GM18858 (cell line): Measurements from ENCODE around the gene DDX28.

Source experiments
- ATAC-seq: cut with Tn5 transposase; IDR thresholded peaks from one replicate; pipeline ENCODE4 v1.9.1; 2021; ENCODE audit not compliant: unreplicated experiment

The DDX28 gene

GRCh38 chr16:68022728-68023537 lies at the start of gene DDX28, which contains the start of gene DUS2:
Gene DDX28 (minus strand): TSS chr16:68023232. CDS start chr16:68023202, 30 bp downstream.
Gene DUS2 (plus strand): TSS chr16:68023284. CDS start chr16:68038024, 14,740 bp downstream.
- ATAC-seq = peak; percentile 41

GRCh38 chr16:68072038-68072695 lies 49.1 kb upstream of the DDX28 start:
- ATAC-seq = no peak

DNA sequence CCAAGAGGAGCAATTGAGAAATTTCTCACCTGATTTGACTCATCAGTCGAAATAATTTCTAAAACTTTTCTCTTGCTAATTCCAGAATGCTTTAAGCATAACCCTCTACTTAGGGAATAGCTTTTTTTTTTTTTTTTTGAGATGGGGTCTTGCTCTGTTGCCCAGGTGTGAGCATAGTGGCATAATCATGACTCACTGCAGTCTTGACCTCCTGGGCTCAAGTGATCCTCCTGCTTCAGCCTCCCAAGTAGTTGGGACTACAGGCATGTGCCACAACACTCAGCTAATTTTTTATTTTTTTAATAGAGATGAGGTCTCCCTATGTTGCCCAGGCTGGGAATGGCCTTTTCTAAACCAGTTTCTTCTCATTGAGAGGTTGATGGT lies 48.5 kb upstream of the DDX28 start:
- ATAC-seq = no peak

- no peak for ATAC-seq
These were observed 47.9 kb upstream of the DDX28 start for GRCh38 chr16:68070806-68071517.

DNA sequence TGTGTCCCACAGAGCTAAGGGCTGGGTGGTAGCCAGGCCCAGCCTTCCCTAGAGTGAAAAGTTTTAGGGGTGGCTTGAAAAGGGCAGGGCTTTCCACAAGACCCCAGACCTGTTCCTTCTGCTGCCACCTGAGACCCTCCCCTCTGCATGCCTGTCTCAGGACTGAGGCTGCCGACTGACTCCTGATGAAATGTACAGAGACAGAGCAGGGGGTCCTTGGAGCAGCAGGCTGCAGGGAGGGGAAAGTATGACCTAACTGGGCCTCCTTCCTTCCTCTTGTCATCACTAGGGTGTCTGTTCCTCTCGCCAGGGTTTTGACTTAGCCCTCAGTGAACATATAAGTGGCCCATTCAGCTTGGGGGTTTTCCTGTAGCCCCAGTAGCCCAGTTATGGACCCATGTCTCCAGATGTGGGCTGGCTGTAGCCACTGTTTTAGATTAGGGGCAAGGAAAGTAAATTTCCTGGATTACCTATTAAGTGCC lies 47.3 kb upstream of the DDX28 start:
- no peak for ATAC-seq

GRCh38 chr16:68069511-68070248 lies 46.6 kb upstream of the DDX28 start:
- no peak for ATAC-seq

GRCh38 chr16:68068926-68069325 lies 45.9 kb upstream of the DDX28 start:
- ATAC-seq = no peak

DNA sequence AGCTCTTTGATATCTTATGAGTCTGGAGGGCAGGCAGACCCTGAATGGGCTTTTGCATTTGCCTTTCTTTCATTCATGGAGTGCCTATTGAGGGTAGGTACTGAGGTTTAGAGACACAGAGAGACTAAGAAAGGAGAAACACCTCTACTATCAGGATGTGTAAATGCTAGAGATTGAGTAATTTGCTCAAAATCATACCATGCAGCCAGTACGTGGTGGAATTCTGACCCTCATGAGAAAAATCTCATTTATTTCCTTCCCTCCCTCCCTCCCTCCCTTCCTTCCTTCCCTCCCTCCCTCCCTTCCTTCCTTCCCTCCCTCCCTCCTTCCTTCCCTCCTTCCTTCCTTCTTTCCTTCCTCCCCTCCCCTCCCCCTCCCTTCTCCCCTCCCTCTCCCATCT lies 43.7 kb upstream of the DDX28 start:
- no peak for ATAC-seq

- ATAC-seq = no peak
These were observed 42.8 kb upstream of the DDX28 start for GRCh38 chr16:68065716-68066305.

DNA sequence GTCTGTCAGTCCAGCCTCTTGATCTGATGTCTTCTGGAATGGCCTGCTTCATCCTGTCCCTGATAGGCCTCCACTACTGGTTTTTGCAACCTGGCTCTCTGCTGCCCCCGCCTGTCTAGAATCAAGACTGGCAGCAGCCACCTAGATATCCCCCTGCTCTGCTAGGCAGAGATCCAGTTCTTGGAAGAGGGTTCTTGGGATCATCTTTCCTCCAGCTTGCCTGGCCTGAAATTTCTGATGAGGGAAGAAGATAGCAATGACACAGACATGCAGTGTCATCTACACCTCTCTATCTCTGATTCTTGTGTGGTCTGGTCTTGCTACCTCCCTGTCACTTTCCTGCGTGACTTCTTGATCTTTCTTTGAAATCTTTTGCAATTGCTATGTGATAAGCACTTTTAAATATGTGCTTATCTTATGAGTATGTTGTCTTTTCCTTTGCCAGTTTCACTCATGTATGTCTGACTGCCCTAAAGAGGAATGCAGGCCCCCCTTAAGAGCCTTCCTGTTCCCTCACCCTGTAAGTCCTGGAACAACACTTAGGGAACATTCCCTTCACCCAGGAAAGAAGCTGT lies 41.8 kb upstream of the DDX28 start:
- ATAC-seq = no peak

DNA sequence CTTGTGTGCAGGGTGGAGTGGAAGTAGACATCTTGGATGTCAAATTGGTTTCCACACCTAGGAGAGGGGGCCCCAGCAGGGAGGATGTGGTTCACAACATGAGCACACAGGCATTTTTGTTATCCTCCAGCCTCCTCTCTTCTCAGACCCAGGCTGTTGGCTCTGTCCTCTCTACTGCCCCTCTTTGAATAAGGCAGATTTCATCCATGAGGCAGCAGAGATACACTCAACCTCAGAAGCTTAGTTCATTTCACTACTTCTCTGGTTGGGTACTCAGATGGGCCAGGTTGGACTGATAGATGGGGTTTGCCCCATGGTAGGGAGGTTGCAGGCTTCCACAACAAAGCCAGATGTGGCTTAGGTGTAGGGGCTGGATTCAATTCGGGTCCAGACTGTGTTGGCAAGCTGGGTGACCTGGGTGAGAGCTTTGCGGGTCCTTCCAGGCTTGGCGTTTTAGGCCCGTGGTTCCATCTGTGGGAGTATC lies 39.9 kb upstream of the DDX28 start:
- ATAC-seq = no peak

DNA sequence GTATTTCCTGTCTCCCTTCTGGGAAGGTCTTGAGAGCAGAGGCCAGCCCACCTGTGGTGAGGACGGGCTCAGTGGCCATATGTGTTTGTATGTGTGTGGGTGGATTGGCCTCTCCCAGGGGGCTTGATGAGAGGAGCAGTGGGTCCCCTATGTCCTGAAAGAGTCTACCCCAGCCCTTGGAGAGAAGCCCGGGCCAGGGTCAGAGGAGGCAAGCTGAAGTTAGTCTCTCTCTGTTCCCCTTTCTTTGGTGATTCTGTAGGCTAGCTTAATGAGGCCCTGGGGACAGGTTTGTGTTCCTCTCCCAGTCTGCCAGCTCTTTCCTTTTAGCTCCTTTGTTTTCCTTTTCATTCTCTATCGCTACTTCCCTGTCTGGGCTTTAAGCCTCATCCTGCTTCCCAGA lies 38.4 kb upstream of the DDX28 start:
- no peak for ATAC-seq

DNA sequence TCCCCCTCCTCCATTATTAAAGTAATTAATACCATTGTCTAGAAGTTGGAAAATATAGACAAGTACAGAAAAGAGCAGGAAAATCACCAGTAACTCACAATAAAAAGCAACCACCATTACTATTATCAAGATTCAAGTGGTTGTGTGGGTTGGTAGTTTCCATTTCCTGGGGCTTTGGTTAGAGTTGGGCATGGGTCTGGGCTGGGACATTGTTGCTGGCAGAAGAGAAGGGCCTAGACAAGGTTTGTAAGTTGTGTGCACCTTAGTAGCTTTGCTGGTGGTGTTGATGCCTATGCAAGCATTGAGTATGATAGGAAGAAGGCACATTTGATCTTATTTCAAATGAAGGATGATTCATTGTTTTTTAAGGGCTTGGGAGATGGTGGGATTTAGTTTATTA lies 36.8 kb upstream of the DDX28 start:
- ATAC-seq = no peak

GRCh38 chr16:68055395-68055794 lies 32.4 kb upstream of the DDX28 start:
- no peak for ATAC-seq

DNA sequence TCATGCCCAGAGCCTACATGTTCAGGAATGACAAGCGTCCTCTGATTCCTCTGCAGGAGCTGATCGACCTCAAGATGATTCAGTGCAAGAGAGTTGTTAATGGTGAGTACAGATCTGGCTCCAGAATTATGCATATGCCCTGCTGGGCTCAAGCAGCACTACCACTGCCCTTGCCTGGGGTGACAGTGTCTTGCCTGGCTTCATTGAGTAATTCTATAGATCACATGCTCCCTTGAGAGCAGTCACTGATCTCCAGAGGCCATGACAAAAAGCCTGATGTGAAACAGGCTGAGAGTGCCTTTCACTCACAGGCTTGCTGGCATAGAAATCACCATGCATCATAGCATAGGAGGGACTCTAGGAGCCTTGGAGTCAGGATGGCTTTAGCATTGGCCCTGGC lies 26.4 kb upstream of the DDX28 start:
- ATAC-seq = no peak

DNA sequence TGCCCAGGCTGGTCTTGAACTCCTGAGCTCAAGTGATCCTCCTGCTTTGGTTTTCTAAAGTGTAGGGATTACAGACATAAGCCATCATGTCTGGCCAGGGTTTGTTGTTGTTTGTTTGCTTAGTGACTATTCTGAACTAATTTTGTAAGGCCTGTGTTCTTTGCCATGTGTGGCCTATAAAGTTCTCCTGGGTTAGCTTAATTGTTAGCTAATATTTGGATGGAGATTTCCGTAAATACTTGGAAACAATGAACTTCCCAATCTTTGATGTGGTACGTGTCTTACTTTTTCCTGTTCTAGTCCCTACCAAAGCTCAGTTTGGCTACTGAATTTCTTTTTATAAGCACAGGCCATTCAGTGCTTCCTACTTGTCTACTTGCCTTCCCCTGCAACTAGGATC lies 25.0 kb upstream of the DDX28 start:
- no peak for ATAC-seq

DNA sequence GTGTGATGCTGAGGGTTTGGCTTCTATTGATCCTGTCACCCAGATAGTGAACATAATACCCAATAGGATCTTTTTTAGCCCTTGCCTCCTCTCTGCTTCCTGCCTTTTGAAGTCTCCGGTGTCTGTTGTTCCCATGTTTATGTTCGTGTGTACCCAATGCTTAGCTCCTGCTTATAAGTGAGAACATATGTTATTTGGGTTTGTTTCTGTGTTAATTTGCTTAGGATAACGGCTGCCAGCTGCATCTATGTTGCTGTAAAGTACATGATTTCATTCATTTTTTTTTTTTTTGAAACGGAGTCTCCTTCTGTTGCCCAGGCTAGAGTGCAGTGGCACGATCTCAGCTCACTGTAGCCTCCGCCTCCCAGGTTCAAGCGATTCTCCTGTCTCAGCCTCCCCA lies 23.1 kb upstream of the DDX28 start:
- ATAC-seq = no peak

DNA sequence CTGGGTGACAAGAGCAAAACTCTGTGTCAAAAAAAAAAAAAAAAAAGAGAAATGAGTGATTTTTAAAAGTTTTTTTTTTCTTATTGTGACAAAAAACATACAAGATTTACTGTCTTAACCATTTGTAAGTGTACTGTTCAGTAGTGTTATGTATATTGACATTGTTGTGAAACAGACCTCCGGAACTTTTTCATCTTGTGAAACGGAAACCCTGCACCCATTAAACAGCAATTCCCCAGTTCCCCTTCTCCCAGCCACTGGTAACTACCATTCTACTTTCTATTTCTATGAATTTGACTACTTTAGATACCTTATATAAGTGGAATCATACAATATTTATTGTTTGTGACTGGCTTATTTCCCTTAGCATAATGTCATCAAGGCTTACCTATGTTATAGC lies 18.8 kb upstream of the DDX28 start:
- ATAC-seq = no peak

GRCh38 chr16:68040506-68041288 lies 17.7 kb upstream of the DDX28 start:
- no peak for ATAC-seq
